AG09319 (cell line): ENCODE data around the gene PCNX2.

Experiments
- DNase-seq: peaks from one replicate; pipeline ENCODE4 v3.0.0-alpha.2; 2010; ENCODE audit warnings: low read depth; ENCODE audit errors: extremely low read depth
- CTCF ChIP-seq: IDR thresholded peaks from 2 replicates; pipeline ENCODE4 v1.5.1; 2011; ENCODE audit warnings: low read depth, mild to moderate bottlenecking, inconsistent platforms, low read length, moderate library complexity

The PCNX2 gene

GRCh38 chr1:233290396-233291034 lies 5.0 kb downstream of the PCNX2 start:
- DNase-seq = no peak
- no peak for TF ChIP-seq CTCF

GRCh38 chr1:233289676-233290075 lies 5.8 kb downstream of the PCNX2 start:
- DNase-seq = no peak
- TF ChIP-seq CTCF = no peak

- DNase-seq = no peak
- no peak for TF ChIP-seq CTCF
These were observed 13.0 kb downstream of the PCNX2 start for GRCh38 chr1:233282582-233282886.

- DNase-seq = no peak
- no peak for TF ChIP-seq CTCF
These were observed 13.6 kb downstream of the PCNX2 start for GRCh38 chr1:233281711-233282581.

- TF ChIP-seq CTCF = no peak
- DNase-seq = no peak
These were observed 15.6 kb downstream of the PCNX2 start for GRCh38 chr1:233279971-233280370.

- DNase-seq = no peak
- TF ChIP-seq CTCF = no peak
These were observed 16.9 kb downstream of the PCNX2 start for GRCh38 chr1:233278631-233279030.
